Liver (tissue), 3 donors: ENCODE results near the gene NHLRC3.

Experiments
- FOXA1 ChIP-seq: IDR thresholded peaks from 2 replicates; pipeline ENCODE4 v1.6.1; 2016; ENCODE audit warnings: antibody characterized with exemption
- GABPA ChIP-seq, 2 donors: IDR thresholded peaks in 1 of 2; conservative IDR thresholded peaks in 1 of 2; 2 replicates each; pipeline ENCODE4 v1.6.1; 2016; ENCODE audit warnings: antibody characterized with exemption in 2 of 2, mild to moderate bottlenecking in 1 of 2, moderate library complexity in 1 of 2
- JUND ChIP-seq, 2 donors: IDR thresholded peaks; 2 replicates each; pipeline ENCODE4 v1.6.1; 2016; ENCODE audit warnings: antibody characterized with exemption in 2 of 2
- RXRA ChIP-seq, 2 donors: IDR thresholded peaks; 2 replicates each; pipeline ENCODE4 v1.6.1; 2017 to 2018; ENCODE audit warnings: antibody characterized with exemption in 2 of 2, mild to moderate bottlenecking in 1 of 2
- SP1 ChIP-seq: IDR thresholded peaks from 2 replicates; pipeline ENCODE4 v1.6.1; 2018; ENCODE audit warnings: antibody characterized with exemption, mild to moderate bottlenecking
- YY1 ChIP-seq: IDR thresholded peaks from 2 replicates; pipeline ENCODE4 v1.6.1; 2016; ENCODE audit warnings: antibody characterized with exemption, mild to moderate bottlenecking
- TF ChIP-seq, protein P1 (sequence below): fragments of 150-350 bp; IDR thresholded peaks from 2 replicates; pipeline ENCODE4 v1.5.1; 2017; ENCODE audit warnings: improper control_type of control experiment, low read depth, low read length; ENCODE audit not compliant: missing input control
- donor health status: healthy.
- donor health status: healthy.

DNA sequence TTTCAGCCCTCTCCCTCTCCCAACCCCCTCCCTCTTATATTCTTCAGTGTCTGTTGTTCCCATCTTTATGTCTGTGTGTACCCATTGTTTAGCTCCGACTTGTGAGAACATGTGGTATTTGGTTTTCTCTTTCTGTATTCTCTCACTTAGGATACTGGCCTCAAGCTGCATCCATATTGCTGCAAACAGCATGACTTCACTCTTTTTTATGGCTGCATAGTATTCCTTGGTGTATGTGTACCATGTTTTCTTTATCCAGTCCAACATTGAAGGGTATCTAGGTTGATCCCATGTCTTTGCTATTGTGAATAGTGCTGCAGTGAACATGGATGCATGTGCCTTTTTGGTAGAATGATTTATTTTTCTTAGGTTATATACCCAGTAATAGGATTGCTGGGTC is 17.8 kb downstream of the NHLRC3 start:
- TF ChIP-seq GABPA (IDR thresholded peaks at IDR 0.05 in 1 of 2, conservative IDR thresholded peaks at IDR 0.05 in 1 of 2) = no peak
- no peak for TF ChIP-seq RXRA (IDR thresholded peaks at IDR 0.05)
- no peak for TF ChIP-seq SP1
- no peak for TF ChIP-seq YY1
- no peak for TF ChIP-seq FOXA1
- TF ChIP-seq, protein P1, sequence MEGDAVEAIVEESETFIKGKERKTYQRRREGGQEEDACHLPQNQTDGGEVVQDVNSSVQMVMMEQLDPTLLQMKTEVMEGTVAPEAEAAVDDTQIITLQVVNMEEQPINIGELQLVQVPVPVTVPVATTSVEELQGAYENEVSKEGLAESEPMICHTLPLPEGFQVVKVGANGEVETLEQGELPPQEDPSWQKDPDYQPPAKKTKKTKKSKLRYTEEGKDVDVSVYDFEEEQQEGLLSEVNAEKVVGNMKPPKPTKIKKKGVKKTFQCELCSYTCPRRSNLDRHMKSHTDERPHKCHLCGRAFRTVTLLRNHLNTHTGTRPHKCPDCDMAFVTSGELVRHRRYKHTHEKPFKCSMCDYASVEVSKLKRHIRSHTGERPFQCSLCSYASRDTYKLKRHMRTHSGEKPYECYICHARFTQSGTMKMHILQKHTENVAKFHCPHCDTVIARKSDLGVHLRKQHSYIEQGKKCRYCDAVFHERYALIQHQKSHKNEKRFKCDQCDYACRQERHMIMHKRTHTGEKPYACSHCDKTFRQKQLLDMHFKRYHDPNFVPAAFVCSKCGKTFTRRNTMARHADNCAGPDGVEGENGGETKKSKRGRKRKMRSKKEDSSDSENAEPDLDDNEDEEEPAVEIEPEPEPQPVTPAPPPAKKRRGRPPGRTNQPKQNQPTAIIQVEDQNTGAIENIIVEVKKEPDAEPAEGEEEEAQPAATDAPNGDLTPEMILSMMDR = no peak
- TF ChIP-seq JUND (IDR thresholded peaks at IDR 0.05) = no peak
